DND-41 (cell line): ENCODE measurements around the gene ACAA1.
"Not testable (repeated sequence)": the region's sequence is repeated elsewhere in the genome, so short reads cannot be mapped to it uniquely, and the experiment has no call there.

Source experiments
- EZH2 ChIP-seq: IDR thresholded peaks from 3 replicates; pipeline ENCODE4 v1.6.1; 2012; ENCODE audit warnings: borderline replicate concordance, low read depth, mild to moderate bottlenecking, moderate library complexity, low read length, inconsistent platforms; ENCODE audit not compliant: severe bottlenecking
- TF ChIP-seq, protein P1 (sequence below): IDR thresholded peaks from 2 replicates; pipeline ENCODE4 v1.5.1; 2012; ENCODE audit warnings: borderline replicate concordance, low read length, moderate library complexity, mild to moderate bottlenecking; ENCODE audit not compliant: poor library complexity, severe bottlenecking; ENCODE audit errors: extremely low read depth

- TF ChIP-seq, protein P1, sequence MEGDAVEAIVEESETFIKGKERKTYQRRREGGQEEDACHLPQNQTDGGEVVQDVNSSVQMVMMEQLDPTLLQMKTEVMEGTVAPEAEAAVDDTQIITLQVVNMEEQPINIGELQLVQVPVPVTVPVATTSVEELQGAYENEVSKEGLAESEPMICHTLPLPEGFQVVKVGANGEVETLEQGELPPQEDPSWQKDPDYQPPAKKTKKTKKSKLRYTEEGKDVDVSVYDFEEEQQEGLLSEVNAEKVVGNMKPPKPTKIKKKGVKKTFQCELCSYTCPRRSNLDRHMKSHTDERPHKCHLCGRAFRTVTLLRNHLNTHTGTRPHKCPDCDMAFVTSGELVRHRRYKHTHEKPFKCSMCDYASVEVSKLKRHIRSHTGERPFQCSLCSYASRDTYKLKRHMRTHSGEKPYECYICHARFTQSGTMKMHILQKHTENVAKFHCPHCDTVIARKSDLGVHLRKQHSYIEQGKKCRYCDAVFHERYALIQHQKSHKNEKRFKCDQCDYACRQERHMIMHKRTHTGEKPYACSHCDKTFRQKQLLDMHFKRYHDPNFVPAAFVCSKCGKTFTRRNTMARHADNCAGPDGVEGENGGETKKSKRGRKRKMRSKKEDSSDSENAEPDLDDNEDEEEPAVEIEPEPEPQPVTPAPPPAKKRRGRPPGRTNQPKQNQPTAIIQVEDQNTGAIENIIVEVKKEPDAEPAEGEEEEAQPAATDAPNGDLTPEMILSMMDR, result not testable (repeated sequence)
- not testable (repeated sequence) for TF ChIP-seq EZH2
Observed at GRCh38 chr3:38077073-38077472, 59.9 kb downstream of the ACAA1 start.
